GM23338 (cell line): ENCODE measurements around the gene CACNB4. TPM values are rescaled to one million over a fixed set of nuclear protein-coding genes. Genes with fewer than 3 reads are reported as not detected.

Source experiments
- ATAC-seq: fragments of 200-7000 bp; cut with Tn5 transposase; 3 replicates; pipeline ENCODE4 v1.9.1; 2020
- DNase-seq: peaks from one replicate; pipeline ENCODE4 v3.0.0-alpha.2; 2015; ENCODE audit warnings: low spot score
- H2AFZ ChIP-seq: fragments of 200-600 bp; sonication (generic); 2 replicates; pipeline ENCODE4 v1.8.0; 2016; ENCODE audit warnings: antibody characterized with exemption, mild to moderate bottlenecking, moderate library complexity
- H3F3A ChIP-seq: fragments of 200-600 bp; sonication (generic); replicated peaks from 2 replicates; pipeline ENCODE4 v1.8.0; 2017; ENCODE audit warnings: antibody characterized with exemption, mixed run types, low read depth
- H3K27ac ChIP-seq: fragments of 200-600 bp; sonication (generic); 2 replicates; pipeline ENCODE4 v1.6.1; 2016; ENCODE audit warnings: low read depth
- H3K27me3 ChIP-seq: fragments of 200-600 bp; sonication (generic); 2 replicates; pipeline ENCODE4 v1.8.0; 2016; ENCODE audit warnings: mild to moderate bottlenecking, mixed run types, moderate library complexity; ENCODE audit not compliant: insufficient read depth
- H3K36me3 ChIP-seq: fragments of 200-600 bp; sonication (generic); 2 replicates; pipeline ENCODE4 v1.8.0; 2016; ENCODE audit warnings: mild to moderate bottlenecking; ENCODE audit not compliant: insufficient read depth
- H3K4me1 ChIP-seq: fragments of 200-600 bp; sonication (generic); 2 replicates; pipeline ENCODE4 v1.8.0; 2016; ENCODE audit warnings: mild to moderate bottlenecking, moderate library complexity; ENCODE audit not compliant: insufficient read depth
- H3K4me2 ChIP-seq: fragments of 200-600 bp; sonication (generic); 2 replicates; pipeline ENCODE4 v1.7.1; 2017; ENCODE audit warnings: mixed run types
- H3K4me3 ChIP-seq: fragments of 200-600 bp; sonication (generic); 2 replicates; pipeline ENCODE4 v1.6.1; 2016; ENCODE audit warnings: mixed run types
- H3K79me2 ChIP-seq: fragments of 200-600 bp; sonication (generic); replicated peaks from 2 replicates; pipeline ENCODE4 v1.8.0; 2017; ENCODE audit warnings: mild to moderate bottlenecking; ENCODE audit not compliant: insufficient read depth
- H3K9me2 ChIP-seq: fragments of 200-600 bp; sonication (generic); 2 replicates; pipeline ENCODE4 v1.8.0; 2017; ENCODE audit not compliant: insufficient read depth
- H4K20me1 ChIP-seq: fragments of 200-600 bp; sonication (generic); replicated peaks from 2 replicates; pipeline ENCODE4 v1.8.0; 2017; ENCODE audit warnings: mild to moderate bottlenecking; ENCODE audit not compliant: insufficient read depth
- H3K27ac Mint-ChIP-seq: 2 replicates; pipeline ENCODE4 v1.8.0; 2020; ENCODE audit warnings: inconsistent platforms, mild to moderate bottlenecking, moderate library complexity, mixed read lengths
- H3K27me3 Mint-ChIP-seq: 3 replicates; pipeline ENCODE4 v1.8.0; 2022; ENCODE audit warnings: low read depth, mild to moderate bottlenecking, moderate library complexity, mixed read lengths, inconsistent platforms; ENCODE audit not compliant: insufficient read depth, poor library complexity
- H3K36me3 Mint-ChIP-seq: 3 replicates; pipeline ENCODE4 v1.8.0; 2021; ENCODE audit warnings: low read depth, mild to moderate bottlenecking, inconsistent platforms, moderate library complexity, mixed read lengths
- H3K4me1 Mint-ChIP-seq: 3 replicates; pipeline ENCODE4 v1.8.0; 2020; ENCODE audit warnings: mild to moderate bottlenecking, inconsistent platforms, mixed read lengths
- H3K4me3 Mint-ChIP-seq: 3 replicates; pipeline ENCODE4 v1.8.0; 2021; ENCODE audit warnings: moderate library complexity, mild to moderate bottlenecking, inconsistent platforms, mixed read lengths
- H3K9me3 Mint-ChIP-seq: 3 replicates; pipeline ENCODE4 v1.8.0; 2020; ENCODE audit warnings: moderate library complexity, mild to moderate bottlenecking, inconsistent platforms, mixed read lengths
- CREB1 ChIP-seq: fragments of 250-450 bp; sonication (Bioruptor Pico); IDR thresholded peaks from 2 replicates; pipeline ENCODE4 v1.5.0; 2020; ENCODE audit warnings: low read depth, mild to moderate bottlenecking, moderate library complexity
- EZH2 ChIP-seq: fragments of 200-600 bp; sonication (generic); IDR thresholded peaks from one replicate; pipeline ENCODE4 v1.8.0; 2017; ENCODE audit warnings: antibody characterized with exemption, mild to moderate bottlenecking, low read depth; ENCODE audit not compliant: unreplicated experiment
- EZH2phosphoT487 ChIP-seq: fragments of 200-600 bp; sonication (generic); IDR thresholded peaks from one replicate; pipeline ENCODE4 v1.8.1; 2018; ENCODE audit warnings: antibody characterized with exemption; ENCODE audit not compliant: unreplicated experiment
- POLR2AphosphoS5 ChIP-seq: IDR thresholded peaks from 2 replicates; pipeline ENCODE4 v1.6.1; 2016; ENCODE audit warnings: antibody characterized with exemption, low read depth
- STAT1 ChIP-seq: IDR thresholded peaks from one replicate; pipeline ENCODE4 v1.6.1; 2016; ENCODE audit warnings: antibody characterized with exemption; ENCODE audit not compliant: unreplicated experiment
- ZNF114 ChIP-seq: fragments of 250-450 bp; sonication (Bioruptor Pico); IDR thresholded peaks from 2 replicates; pipeline ENCODE4 v1.5.0; 2020; ENCODE audit warnings: mild to moderate bottlenecking, moderate library complexity
- polyA plus RNA-seq: library from polyadenylated mRNA; unstranded; fragments of >200 nt; fragmentation: Nextera tagmentation; extraction: Ambion mirVana; gene quantifications from 2 replicates; pipeline ENCODE4 v1.2.1, GENCODE V29; 2016
- total RNA-seq: library from RNA; depleted of rRNA; stranded (reverse); fragments of >200 nt; shearing (Covaris generic); gene quantifications from 2 replicates; pipeline ENCODE4 v1.2.3, GENCODE V29; 2014
- TF ChIP-seq, protein P1 (sequence below): fragments of 250-450 bp; sonication (Bioruptor Pico); IDR thresholded peaks from 2 replicates; pipeline ENCODE4 v1.5.0; 2020; ENCODE audit warnings: mild to moderate bottlenecking, moderate library complexity
- TF ChIP-seq, protein P2 (sequence below): IDR thresholded peaks from 2 replicates; pipeline ENCODE4 v1.6.1; 2016; ENCODE audit warnings: antibody characterized with exemption
- TF ChIP-seq, protein P3 (sequence below): IDR thresholded peaks from one replicate; pipeline ENCODE4 v1.6.1; 2018; ENCODE audit warnings: antibody characterized with exemption; ENCODE audit not compliant: unreplicated experiment

Gene CACNB4
- total and polyA plus RNA-seq, 2 experiments from 2014 or later: 4.0 to 9.8 TPM

DNA sequence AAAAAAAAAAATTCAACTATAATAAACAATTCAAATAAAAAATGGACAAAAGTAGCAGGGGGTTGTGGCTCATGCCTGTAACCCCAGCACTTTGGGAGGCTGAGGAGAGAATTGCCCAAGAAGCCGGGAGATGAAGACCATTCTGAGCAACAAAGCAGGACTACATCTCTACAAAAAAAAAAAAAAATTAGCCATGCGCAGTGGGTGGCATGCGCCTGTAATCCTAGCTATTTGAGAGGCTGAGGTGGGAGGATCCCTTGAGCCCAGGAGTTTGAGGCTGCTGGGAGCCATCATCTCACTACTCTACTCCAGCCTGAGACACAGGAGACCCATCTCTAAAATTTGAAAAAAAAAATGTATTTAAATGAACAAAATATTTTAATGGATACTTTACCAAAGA, 4.4 kb upstream of the CACNB4 start:
- H3K79me2 ChIP-seq: no peaks in the 10 kb centered on the region
- no peak overlapping the region for H3K27ac ChIP-seq

DNA sequence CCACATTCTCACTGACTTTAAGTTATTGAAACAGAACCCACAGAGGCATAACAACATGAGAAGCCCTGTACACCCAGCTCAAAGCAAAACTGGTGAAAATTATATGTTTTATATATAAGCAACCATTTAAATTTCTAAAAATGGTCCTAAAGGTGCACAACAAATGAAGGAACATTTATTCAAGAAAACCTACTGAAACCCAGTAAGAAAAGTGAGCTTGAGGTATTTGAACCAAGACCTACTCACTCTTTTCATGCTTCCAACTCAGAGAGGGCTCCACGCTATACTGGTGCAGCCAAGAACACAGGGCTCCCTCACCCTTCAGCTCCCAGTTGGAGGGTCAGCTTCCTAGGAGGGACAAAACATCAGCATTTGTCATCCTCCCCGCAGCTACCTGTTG, 2.1 kb upstream of the CACNB4 start:
- no peaks in the 10 kb centered on the region for H3K36me3 Mint-ChIP-seq
- Histone ChIP-seq H3F3A (no peaks in the 10 kb centered on the region), H3K4me3 (no peak overlapping the region), H4K20me1 (no peaks in the 10 kb centered on the region), H3K9me2 (no peaks in the 10 kb centered on the region), H2AFZ (no peak overlapping the region), H3K4me2 (no peak overlapping the region), H3K36me3 (no peaks in the 10 kb centered on the region), H3K4me1 (peaks cover 4% of the 10 kb centered on the region; the same call in 1 of the 2 replicates), H3K27me3 (peaks cover 61% of the 10 kb centered on the region), H3K79me2 (no peaks in the 10 kb centered on the region; the same call in 1 of the 2 replicates), H3K27ac (no peak overlapping the region)
- no peak for ATAC-seq
- H3K4me1 Mint-ChIP-seq: peaks cover 12% of the 10 kb centered on the region
- H3K27me3 Mint-ChIP-seq: peaks cover 38% of the 10 kb centered on the region
- peaks cover 2% of the 10 kb centered on the region; the same call in 1 of the 3 replicates for H3K9me3 Mint-ChIP-seq
- H3K27ac Mint-ChIP-seq: no peak overlapping the region
- no peak for DNase-seq
- H3K4me3 Mint-ChIP-seq: no peak overlapping the region
- TF ChIP-seq, protein P1, sequence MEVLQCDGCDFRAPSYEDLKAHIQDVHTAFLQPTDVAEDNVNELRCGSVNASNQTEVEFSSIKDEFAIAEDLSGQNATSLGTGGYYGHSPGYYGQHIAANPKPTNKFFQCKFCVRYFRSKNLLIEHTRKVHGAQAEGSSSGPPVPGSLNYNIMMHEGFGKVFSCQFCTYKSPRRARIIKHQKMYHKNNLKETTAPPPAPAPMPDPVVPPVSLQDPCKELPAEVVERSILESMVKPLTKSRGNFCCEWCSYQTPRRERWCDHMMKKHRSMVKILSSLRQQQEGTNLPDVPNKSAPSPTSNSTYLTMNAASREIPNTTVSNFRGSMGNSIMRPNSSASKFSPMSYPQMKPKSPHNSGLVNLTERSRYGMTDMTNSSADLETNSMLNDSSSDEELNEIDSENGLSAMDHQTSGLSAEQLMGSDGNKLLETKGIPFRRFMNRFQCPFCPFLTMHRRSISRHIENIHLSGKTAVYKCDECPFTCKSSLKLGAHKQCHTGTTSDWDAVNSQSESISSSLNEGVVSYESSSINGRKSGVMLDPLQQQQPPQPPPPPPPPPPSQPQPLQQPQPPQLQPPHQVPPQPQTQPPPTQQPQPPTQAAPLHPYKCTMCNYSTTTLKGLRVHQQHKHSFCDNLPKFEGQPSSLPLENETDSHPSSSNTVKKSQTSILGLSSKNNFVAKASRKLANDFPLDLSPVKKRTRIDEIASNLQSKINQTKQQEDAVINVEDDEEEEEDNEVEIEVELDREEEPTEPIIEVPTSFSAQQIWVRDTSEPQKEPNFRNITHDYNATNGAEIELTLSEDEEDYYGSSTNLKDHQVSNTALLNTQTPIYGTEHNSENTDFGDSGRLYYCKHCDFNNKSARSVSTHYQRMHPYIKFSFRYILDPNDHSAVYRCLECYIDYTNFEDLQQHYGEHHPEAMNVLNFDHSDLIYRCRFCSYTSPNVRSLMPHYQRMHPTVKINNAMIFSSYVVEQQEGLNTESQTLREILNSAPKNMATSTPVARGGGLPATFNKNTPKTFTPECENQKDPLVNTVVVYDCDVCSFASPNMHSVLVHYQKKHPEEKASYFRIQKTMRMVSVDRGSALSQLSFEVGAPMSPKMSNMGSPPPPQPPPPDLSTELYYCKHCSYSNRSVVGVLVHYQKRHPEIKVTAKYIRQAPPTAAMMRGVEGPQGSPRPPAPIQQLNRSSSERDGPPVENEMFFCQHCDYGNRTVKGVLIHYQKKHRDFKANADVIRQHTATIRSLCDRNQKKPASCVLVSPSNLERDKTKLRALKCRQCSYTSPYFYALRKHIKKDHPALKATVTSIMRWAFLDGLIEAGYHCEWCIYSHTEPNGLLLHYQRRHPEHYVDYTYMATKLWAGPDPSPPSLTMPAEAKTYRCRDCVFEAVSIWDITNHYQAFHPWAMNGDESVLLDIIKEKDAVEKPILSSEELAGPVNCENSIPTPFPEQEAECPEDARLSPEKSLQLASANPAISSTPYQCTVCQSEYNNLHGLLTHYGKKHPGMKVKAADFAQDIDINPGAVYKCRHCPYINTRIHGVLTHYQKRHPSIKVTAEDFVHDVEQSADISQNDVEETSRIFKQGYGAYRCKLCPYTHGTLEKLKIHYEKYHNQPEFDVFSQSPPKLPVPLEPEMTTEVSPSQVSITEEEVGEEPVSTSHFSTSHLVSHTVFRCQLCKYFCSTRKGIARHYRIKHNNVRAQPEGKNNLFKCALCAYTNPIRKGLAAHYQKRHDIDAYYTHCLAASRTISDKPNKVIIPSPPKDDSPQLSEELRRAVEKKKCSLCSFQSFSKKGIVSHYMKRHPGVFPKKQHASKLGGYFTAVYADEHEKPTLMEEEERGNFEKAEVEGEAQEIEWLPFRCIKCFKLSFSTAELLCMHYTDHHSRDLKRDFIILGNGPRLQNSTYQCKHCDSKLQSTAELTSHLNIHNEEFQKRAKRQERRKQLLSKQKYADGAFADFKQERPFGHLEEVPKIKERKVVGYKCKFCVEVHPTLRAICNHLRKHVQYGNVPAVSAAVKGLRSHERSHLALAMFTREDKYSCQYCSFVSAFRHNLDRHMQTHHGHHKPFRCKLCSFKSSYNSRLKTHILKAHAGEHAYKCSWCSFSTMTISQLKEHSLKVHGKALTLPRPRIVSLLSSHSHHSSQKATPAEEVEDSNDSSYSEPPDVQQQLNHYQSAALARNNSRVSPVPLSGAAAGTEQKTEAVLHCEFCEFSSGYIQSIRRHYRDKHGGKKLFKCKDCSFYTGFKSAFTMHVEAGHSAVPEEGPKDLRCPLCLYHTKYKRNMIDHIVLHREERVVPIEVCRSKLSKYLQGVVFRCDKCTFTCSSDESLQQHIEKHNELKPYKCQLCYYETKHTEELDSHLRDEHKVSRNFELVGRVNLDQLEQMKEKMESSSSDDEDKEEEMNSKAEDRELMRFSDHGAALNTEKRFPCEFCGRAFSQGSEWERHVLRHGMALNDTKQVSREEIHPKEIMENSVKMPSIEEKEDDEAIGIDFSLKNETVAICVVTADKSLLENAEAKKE (CRISPR knock-in tag): no peak
- TF ChIP-seq STAT1 (no peak), POLR2AphosphoS5 (no peak), EZH2phosphoT487 (no peak), ZNF114 (CRISPR knock-in tag) (no peak)
- TF ChIP-seq, protein P2, sequence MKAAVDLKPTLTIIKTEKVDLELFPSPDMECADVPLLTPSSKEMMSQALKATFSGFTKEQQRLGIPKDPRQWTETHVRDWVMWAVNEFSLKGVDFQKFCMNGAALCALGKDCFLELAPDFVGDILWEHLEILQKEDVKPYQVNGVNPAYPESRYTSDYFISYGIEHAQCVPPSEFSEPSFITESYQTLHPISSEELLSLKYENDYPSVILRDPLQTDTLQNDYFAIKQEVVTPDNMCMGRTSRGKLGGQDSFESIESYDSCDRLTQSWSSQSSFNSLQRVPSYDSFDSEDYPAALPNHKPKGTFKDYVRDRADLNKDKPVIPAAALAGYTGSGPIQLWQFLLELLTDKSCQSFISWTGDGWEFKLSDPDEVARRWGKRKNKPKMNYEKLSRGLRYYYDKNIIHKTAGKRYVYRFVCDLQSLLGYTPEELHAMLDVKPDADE: no peak

More for the DNA sequence above, 4.4 kb upstream of the CACNB4 start:
- Histone ChIP-seq H3K36me3 (no peaks in the 10 kb centered on the region), H3K4me1 (peaks cover 4% of the 10 kb centered on the region; the same call in 1 of the 2 replicates), H3K4me2 (no peak overlapping the region), H3F3A (no peaks in the 10 kb centered on the region), H3K27me3 (peaks cover 38% of the 10 kb centered on the region), H4K20me1 (no peaks in the 10 kb centered on the region), H2AFZ (no peak overlapping the region), H3K9me2 (no peaks in the 10 kb centered on the region), H3K4me3 (no peak overlapping the region)
- Mint-ChIP-seq H3K4me1 (peaks cover 4% of the 10 kb centered on the region), H3K9me3 (no peaks in the 10 kb centered on the region), H3K27me3 (peaks cover 17% of the 10 kb centered on the region), H3K4me3 (no peak overlapping the region), H3K27ac (no peak overlapping the region), H3K36me3 (no peaks in the 10 kb centered on the region)
- DNase-seq (no peak), ATAC-seq (no peak)
- TF ChIP-seq STAT1 (no peak), CREB1 (CRISPR knock-in tag) (no peak), EZH2 (no peak), POLR2AphosphoS5 (no peak)
- TF ChIP-seq, protein P3, sequence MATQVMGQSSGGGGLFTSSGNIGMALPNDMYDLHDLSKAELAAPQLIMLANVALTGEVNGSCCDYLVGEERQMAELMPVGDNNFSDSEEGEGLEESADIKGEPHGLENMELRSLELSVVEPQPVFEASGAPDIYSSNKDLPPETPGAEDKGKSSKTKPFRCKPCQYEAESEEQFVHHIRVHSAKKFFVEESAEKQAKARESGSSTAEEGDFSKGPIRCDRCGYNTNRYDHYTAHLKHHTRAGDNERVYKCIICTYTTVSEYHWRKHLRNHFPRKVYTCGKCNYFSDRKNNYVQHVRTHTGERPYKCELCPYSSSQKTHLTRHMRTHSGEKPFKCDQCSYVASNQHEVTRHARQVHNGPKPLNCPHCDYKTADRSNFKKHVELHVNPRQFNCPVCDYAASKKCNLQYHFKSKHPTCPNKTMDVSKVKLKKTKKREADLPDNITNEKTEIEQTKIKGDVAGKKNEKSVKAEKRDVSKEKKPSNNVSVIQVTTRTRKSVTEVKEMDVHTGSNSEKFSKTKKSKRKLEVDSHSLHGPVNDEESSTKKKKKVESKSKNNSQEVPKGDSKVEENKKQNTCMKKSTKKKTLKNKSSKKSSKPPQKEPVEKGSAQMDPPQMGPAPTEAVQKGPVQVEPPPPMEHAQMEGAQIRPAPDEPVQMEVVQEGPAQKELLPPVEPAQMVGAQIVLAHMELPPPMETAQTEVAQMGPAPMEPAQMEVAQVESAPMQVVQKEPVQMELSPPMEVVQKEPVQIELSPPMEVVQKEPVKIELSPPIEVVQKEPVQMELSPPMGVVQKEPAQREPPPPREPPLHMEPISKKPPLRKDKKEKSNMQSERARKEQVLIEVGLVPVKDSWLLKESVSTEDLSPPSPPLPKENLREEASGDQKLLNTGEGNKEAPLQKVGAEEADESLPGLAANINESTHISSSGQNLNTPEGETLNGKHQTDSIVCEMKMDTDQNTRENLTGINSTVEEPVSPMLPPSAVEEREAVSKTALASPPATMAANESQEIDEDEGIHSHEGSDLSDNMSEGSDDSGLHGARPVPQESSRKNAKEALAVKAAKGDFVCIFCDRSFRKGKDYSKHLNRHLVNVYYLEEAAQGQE: no peak
